GM21390 (cell line): Measurements from ENCODE around the gene DNMT1.

Experiments
- ATAC-seq: cut with Tn5 transposase; IDR thresholded peaks from one replicate; pipeline ENCODE4 v1.9.1; 2021; ENCODE audit not compliant: unreplicated experiment

The DNMT1 gene

GRCh38 chr19:10100163-10100785 is 94.5 kb downstream of the DNMT1 start:
- no peak for ATAC-seq

DNA sequence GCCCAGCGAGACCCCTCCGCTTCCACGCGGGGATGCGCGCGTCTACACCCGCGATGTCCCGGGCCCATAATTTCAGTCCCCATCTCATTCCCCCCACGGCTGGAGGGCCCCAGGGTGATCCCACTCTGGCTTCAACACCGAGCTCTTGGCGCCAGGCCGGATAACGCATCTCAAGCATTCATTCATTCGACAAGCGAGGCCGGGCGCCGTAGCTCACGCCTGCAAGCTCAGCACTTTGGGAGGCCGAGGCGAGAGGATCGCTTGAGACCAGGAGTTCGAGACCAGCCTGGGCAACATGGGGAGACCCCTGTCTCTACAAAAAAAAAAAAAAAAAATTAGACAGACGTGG is 98.2 kb downstream of the DNMT1 start:
- no peak for ATAC-seq

DNA sequence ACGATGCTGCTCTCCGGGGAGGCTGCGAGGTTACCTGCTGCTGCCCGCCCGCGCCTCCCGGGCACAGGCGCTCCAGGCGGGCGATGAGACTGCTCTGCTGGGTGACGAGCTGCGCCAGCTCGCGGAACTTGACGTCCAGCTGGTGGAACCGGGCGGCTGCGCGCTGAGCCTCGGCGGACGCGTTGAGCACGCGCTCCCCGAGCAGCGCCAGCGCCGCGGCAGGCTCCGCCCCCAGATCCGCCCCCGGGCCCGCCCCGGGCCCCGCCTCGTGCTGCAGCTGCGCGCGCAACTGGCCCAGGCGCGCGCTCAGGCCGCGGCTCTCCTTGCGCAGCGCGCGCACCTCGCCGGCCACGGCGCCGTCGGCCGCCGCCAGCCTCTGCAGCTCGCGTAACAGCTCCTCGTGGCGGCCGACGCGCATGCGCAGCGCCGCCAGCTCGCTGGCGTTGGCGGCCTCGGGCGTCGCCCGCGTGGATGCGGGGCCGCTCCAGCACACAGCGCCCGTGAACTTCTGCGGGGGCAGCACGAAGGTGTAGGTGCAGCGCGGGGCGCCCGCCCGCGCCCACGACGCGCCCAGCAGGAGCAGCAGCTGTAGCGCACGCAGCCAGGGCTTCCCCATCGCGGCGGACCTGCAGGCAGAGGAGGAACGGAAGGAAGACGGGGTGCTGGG is 98.7 kb downstream of the DNMT1 start:
- peak; percentile 66 for ATAC-seq

DNA sequence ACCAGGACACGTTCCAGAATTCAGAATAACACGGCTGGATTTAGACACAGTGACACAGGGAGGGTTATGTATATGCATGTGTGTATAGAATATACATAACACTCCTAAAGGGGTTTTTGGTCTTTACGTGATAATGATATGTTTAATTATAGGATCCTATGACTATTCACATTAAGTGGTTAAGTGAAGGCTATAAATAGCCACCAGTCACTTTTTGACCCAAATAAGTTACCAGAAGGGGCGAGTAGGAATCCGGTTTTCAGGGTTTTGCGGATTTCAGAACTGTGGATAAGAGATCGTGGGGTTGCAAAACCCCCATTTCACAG is 99.2 kb downstream of the DNMT1 start:
- no peak for ATAC-seq

- no peak for ATAC-seq
These were observed 101.2 kb downstream of the DNMT1 start for GRCh38 chr19:10093295-10094186.

GRCh38 chr19:10092648-10093294 is 102.0 kb downstream of the DNMT1 start:
- no peak for ATAC-seq

GRCh38 chr19:10091895-10092641 is 102.7 kb downstream of the DNMT1 start:
- no peak for ATAC-seq

GRCh38 chr19:10091370-10091687 is 103.4 kb downstream of the DNMT1 start:
- ATAC-seq = no peak

- no peak for ATAC-seq
These were observed 104.9 kb downstream of the DNMT1 start for GRCh38 chr19:10089801-10090375.

GRCh38 chr19:10088949-10089554 is 105.7 kb downstream of the DNMT1 start:
- ATAC-seq = no peak

DNA sequence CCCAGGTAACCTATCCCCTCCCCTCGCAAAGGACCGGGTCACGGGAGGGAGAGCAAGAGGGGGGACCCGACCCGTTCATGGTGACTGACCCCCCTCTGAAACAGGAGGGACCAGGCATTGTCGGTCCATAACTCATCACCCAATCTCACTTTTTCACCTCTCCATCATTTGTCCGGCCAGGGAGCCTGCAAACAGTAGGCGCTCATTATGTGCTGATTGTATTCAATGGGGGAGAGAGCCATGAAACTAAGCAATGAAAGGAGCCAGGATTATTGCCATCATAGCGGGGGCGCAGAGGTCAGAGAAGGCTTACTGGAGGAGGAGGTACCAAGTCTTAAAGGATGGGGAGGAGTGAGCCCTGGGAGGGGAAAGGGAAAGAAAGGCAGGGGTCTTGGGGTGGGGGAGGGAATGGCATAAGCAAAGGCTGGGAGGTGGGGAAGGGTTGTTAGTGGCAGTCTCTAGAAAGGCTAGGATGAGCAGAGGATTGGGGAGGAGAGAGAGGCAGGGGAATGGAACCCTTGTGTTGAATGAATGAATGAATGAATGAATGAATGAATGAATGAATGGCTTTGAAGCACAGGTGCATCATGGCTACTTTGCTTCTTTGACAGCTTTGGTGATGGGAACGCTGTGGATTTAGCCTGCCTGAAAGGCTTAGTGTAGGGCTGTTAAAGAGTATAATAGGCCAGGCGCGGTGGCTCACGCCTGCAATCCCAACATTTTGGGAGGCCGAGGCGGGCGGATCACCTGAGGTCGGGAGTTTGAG is 107.3 kb downstream of the DNMT1 start:
- ATAC-seq = no peak

DNA sequence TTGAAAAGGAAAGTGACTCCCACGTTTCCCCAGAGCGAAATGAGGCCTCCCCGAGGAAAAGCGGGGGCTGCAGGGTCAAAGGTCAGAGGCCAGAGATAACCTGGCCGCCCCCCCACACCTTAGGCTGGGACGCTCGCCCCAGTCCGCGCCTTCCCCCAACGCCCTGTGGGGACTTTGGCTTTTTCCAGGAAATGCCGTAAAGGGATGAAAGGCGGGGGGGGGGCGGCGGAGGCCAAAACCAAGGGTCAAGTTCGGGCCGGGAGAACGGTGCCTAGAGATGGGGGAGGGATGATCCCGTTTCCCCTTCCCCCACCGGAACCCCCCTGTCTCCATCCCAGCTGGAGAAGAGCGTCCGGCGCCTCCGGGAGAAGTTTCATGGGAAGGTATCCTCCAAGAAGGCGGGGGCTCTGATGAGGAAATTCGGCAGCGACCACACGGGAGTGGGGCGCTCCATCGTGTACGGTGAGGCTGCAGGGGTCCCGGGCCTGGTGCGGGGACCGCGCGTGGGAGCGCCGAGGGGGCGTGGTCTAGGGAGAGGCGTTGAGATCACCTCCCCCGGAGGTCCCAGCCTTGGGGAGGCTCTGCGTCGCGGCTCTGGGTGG is 108.1 kb downstream of the DNMT1 start:
- ATAC-seq = no peak

DNA sequence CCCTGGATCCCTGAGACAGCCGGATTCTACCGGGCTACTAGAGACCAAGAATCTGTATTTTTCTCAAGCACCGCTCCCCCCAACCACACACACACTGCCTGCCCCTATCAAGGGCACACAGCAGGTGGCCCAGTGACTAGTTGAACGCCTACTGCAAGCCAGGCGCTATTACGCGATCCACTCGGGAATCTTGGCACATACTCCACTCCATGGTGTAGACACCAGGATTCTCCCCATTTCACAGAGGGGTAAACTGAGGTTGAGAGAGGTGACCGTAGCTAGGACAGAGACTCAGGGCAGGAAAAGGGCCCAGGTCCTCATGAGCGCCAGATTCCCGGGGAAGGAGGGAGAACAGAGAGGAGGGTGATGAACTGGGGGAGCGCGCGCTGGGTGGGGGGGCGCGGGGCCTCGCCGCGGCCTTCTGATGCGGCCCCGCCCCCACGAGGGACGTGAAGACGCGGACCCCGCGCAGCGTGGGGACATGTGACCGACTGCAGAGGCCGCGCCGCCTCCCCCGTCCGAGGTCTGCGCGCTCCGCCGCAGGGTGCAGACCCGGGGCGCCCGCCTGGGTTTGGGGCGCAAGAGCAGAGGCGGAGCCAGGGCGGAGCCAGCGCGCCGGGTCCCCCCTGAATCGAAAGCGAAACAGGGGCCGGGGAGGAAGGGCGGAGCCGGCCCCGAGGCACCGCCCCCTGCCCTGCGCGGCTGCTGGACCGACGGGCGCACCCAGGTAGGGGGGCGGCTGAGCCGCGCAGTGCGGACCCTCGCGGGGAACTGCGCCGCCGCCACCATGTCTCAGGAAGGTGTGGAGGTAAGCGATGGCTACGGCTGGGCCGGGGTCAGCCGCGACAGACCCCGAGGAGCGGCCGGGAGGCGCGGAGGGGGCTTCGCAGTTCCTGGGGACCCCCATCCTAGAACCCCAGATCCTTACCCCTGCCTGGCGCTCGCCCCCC is 108.8 kb downstream of the DNMT1 start, which contains the start of gene SHFL:
SHFL (plus strand) TSS at position 677 of the 950 bp plus-strand sequence; CDS start at position 788, 111 bp downstream.
- ATAC-seq = peak; percentile 89

- ATAC-seq = no peak
These were observed 110.0 kb downstream of the DNMT1 start for GRCh38 chr19:10084803-10085202.

GRCh38 chr19:10083911-10084310 is 110.8 kb downstream of the DNMT1 start:
- no peak for ATAC-seq
